LoVo (cell line): ENCODE results near the gene ST6GAL1.
"Not testable (repeated sequence)": the region's sequence is repeated elsewhere in the genome, so short reads cannot be mapped to it uniquely, and the experiment has no call there.

Source experiments
- DNase-seq: peaks from one replicate; pipeline ENCODE4 v3.0.0-alpha.2; 2016; ENCODE audit warnings: low spot score

ST6GAL1 gene

GRCh38 chr3:186930143-186930640, at the start of gene ST6GAL1:
Gene ST6GAL1 (plus strand): TSS chr3:186930526. CDS start chr3:187042704, 112,178 bp downstream.
- DNase-seq: peak; percentile 56

- no peak for DNase-seq
These were observed 48.2 kb upstream of the ST6GAL1 start for GRCh38 chr3:186882150-186882524.

- peak; percentile 26 for DNase-seq
These were observed 47.2 kb upstream of the ST6GAL1 start for GRCh38 chr3:186882881-186883685.

- no peak for DNase-seq
These were observed 46.7 kb upstream of the ST6GAL1 start for GRCh38 chr3:186883686-186884058.

GRCh38 chr3:186884868-186885267, 45.5 kb upstream of the ST6GAL1 start:
- not testable (repeated sequence) for DNase-seq

GRCh38 chr3:186886202-186886981, 43.9 kb upstream of the ST6GAL1 start:
- DNase-seq: no peak

GRCh38 chr3:186887507-186887938, 42.8 kb upstream of the ST6GAL1 start:
- DNase-seq: not testable (repeated sequence)

- DNase-seq: no peak
These were observed 41.8 kb upstream of the ST6GAL1 start for GRCh38 chr3:186888569-186888968.

- not testable (repeated sequence) for DNase-seq
These were observed 40.6 kb upstream of the ST6GAL1 start for GRCh38 chr3:186889698-186890097.

GRCh38 chr3:186890911-186891310, 39.4 kb upstream of the ST6GAL1 start:
- DNase-seq: no peak

- not testable (repeated sequence) for DNase-seq
These were observed 37.3 kb upstream of the ST6GAL1 start for GRCh38 chr3:186893071-186893470.

GRCh38 chr3:186895406-186895805, 34.9 kb upstream of the ST6GAL1 start:
- no peak for DNase-seq

- no peak for DNase-seq
These were observed 34.3 kb upstream of the ST6GAL1 start for GRCh38 chr3:186896006-186896405.

- DNase-seq: no peak
These were observed 33.5 kb upstream of the ST6GAL1 start for GRCh38 chr3:186896875-186897274.

- no peak for DNase-seq
These were observed 29.1 kb upstream of the ST6GAL1 start for GRCh38 chr3:186901135-186901734.

- no peak for DNase-seq
These were observed 28.2 kb upstream of the ST6GAL1 start for GRCh38 chr3:186902154-186902553.

GRCh38 chr3:186902713-186903112, 27.6 kb upstream of the ST6GAL1 start:
- DNase-seq: no peak

- not testable (repeated sequence) for DNase-seq
These were observed 26.6 kb upstream of the ST6GAL1 start for GRCh38 chr3:186903676-186904075.

GRCh38 chr3:186907075-186907474, 23.3 kb upstream of the ST6GAL1 start:
- DNase-seq: not testable (repeated sequence)

- DNase-seq: no peak
These were observed 21.1 kb upstream of the ST6GAL1 start for GRCh38 chr3:186909078-186909853.
